GM13977 (cell line): ENCODE measurements around the gene DNAJB2.

ENCODE experiments used
- DNase-seq: peaks from one replicate; pipeline ENCODE4 v3.0.0; 2012; ENCODE audit warnings: low spot score
- CTCF ChIP-seq: IDR thresholded peaks from 2 replicates; pipeline ENCODE4 v1.5.1; 2012; ENCODE audit warnings: mild to moderate bottlenecking, control low read depth; ENCODE audit not compliant: insufficient read depth; ENCODE audit errors: extremely low read depth, missing control alignments
- in situ Hi-C: fragments of 300-500 bp; cut with MboI; formaldehyde crosslinking; loops from one replicate; pipeline ENCODE4 v1.12.0; 2022; ENCODE audit warnings: low sequenced_read_pairs, low pct_unique_long_range_greater_than_20kb, mixed read lengths, inconsistent platforms; ENCODE audit not compliant: unreplicated experiment

Gene DNAJB2

GRCh38 chr2:219245899-219246230, 33.3 kb upstream of the DNAJB2 start:
- DNase-seq: no peak
- in situ Hi-C loops: no loop called here
- TF ChIP-seq CTCF: no peak

- DNase-seq: no peak
- no peak for TF ChIP-seq CTCF
- in situ Hi-C loops: no loop called here
Observed at GRCh38 chr2:219246559-219246958, 32.6 kb upstream of the DNAJB2 start.

- TF ChIP-seq CTCF: no peak
- DNase-seq: no peak
- in situ Hi-C loops: no loop called here
Observed at GRCh38 chr2:219247678-219248642, 31.2 kb upstream of the DNAJB2 start.

GRCh38 chr2:219248845-219249202, 30.3 kb upstream of the DNAJB2 start:
- no peak for DNase-seq

GRCh38 chr2:219249203-219249980, 29.8 kb upstream of the DNAJB2 start:
- in situ Hi-C loops: no loop called here
- peak; percentile 45 for DNase-seq
- no peak for TF ChIP-seq CTCF

More at GRCh38 chr2:219248845-219249202, 30.3 kb upstream of the DNAJB2 start:
- TF ChIP-seq CTCF: no peak
- in situ Hi-C loops: no loop called here

- no peak for DNase-seq
- TF ChIP-seq CTCF: no peak
- in situ Hi-C loops: no loop called here
Observed at GRCh38 chr2:219250049-219250781, 29.0 kb upstream of the DNAJB2 start.
